GM20000 (cell line): ENCODE results near the gene OPRM1.

Experiments used
- DNase-seq: peaks from one replicate; pipeline ENCODE4 v3.0.0; 2012; ENCODE audit warnings: low spot score
- CTCF ChIP-seq: IDR thresholded peaks from 2 replicates; pipeline ENCODE4 v1.5.1; 2012; ENCODE audit warnings: mild to moderate bottlenecking, control low read depth; ENCODE audit errors: extremely low read depth, missing control alignments

OPRM1 gene

GRCh38 chr6:154247119-154247861 is 208.2 kb downstream of the OPRM1 start:
- TF ChIP-seq CTCF = no peak
- DNase-seq = no peak

GRCh38 chr6:154249499-154250298 is 210.7 kb downstream of the OPRM1 start:
- DNase-seq = peak; percentile 61
- TF ChIP-seq CTCF = no peak

- no peak for TF ChIP-seq CTCF
- DNase-seq = no peak
These were observed 212.1 kb downstream of the OPRM1 start for GRCh38 chr6:154251116-154251515.

- DNase-seq = no peak
- TF ChIP-seq CTCF = no peak
These were observed 213.6 kb downstream of the OPRM1 start for GRCh38 chr6:154252678-154253077.

- no peak for DNase-seq
- TF ChIP-seq CTCF = no peak
These were observed 218.0 kb downstream of the OPRM1 start for GRCh38 chr6:154257067-154257466.

- no peak for TF ChIP-seq CTCF
- peak; percentile 38 for DNase-seq
These were observed 219.2 kb downstream of the OPRM1 start for GRCh38 chr6:154258064-154258757.
